Measurements from ENCODE around the gene POLE. TPM values are rescaled to one million over a fixed set of nuclear protein-coding genes. Genes with fewer than 3 reads are reported as not detected.

POLE gene
- total and polyA plus RNA-seq, 2 of the 4 experiments (the other 2 are of a cell fraction): 17.2 to 20.7 TPM

- CTCF ChIA-PET: no interaction called here
- H3K27ac ChIP-seq (ENCODE audit: insufficient read depth, low read length): no peak overlapping the region
- no peaks in the 10 kb centered on the region for H3K27me3 ChIP-seq (ENCODE audit: control insufficient read depth, insufficient read depth, low read length)
- H4K5ac ChIP-seq (ENCODE audit: low read depth, low read length): no peak overlapping the region
- H3K36me3 ChIP-seq (ENCODE audit: control insufficient read depth, insufficient read depth, low read length): peaks cover 24% of the 10 kb centered on the region
- H3K9me3 ChIP-seq (ENCODE audit: control insufficient read depth, insufficient read depth, low read length): no peaks in the 10 kb centered on the region
- POLR2A ChIA-PET (ENCODE audit: unreplicated experiment): no interaction called here
- H2AK5ac ChIP-seq (ENCODE audit: low read depth, low read length): no peak overlapping the region
- dilution Hi-C loops (cut with HindIII; ENCODE audit: low sequenced_read_pairs, unreplicated experiment): no loop called here
- H3K18ac ChIP-seq (ENCODE audit: low read depth, low read length): no peak overlapping the region
- no peak overlapping the region for H4K8ac ChIP-seq (ENCODE audit: low read depth in 2 of 2, low read length in 2 of 2)
- H2BK20ac ChIP-seq (ENCODE audit: low read depth, low read length): no peak overlapping the region
- H3K14ac ChIP-seq (replicated peaks; ENCODE audit: low read depth, low read length): no peak overlapping the region
- no peaks in the 10 kb centered on the region for H3K9me1 ChIP-seq (ENCODE audit: insufficient read depth, low read length)
- ATAC-seq (ENCODE audit: low read depth) (no peak), DNase-seq (no peak)
- H2AK9ac ChIP-seq (replicated peaks; ENCODE audit: low read depth, low read length, poor library complexity): no peak overlapping the region
- WGBS, 2 experiments (ENCODE audit: extremely low coverage in 2 of 2, insufficient read length in 1 of 2): 48% methylated on average over 10 of the region's 24 CpGs; no CpG with 5 or more reads in 1 of the 2 experiments
- intact Hi-C loops (cut with micrococcal nuclease): no loop called here
- no peak overlapping the region for H3K56ac ChIP-seq (ENCODE audit: extremely low read depth, insufficient read depth, low read length)
- no peaks in the 10 kb centered on the region for H3K4me1 ChIP-seq (ENCODE audit: control insufficient read depth, insufficient read depth, low read length)
- no peak overlapping the region for H3K4ac ChIP-seq (ENCODE audit: low read depth, low read length)
- H2AFZ ChIP-seq (replicated peaks; ENCODE audit: low read length, poor library complexity): no peak overlapping the region
- no peaks in the 10 kb centered on the region for H3K79me1 ChIP-seq (ENCODE audit: low read depth in 1 of 2, low read length in 2 of 2)
- TF ChIP-seq CTCF (conservative IDR thresholded peaks at IDR 0.05; ENCODE audit: low read depth, low read length): no peak
- TF ChIP-seq ELK1 (IDR thresholded peaks at IDR 0.05; ENCODE audit: borderline replicate concordance, low read depth, low read length): no peak
- no peak for TF ChIP-seq USF2 (IDR thresholded peaks at IDR 0.05; ENCODE audit: low read depth, low read length)
- no peak for TF ChIP-seq NFE2L2 (IDR thresholded peaks at IDR 0.05; ENCODE audit: low read depth, low read length)
- no peak for TF ChIP-seq MAZ (IDR thresholded peaks at IDR 0.05; ENCODE audit: borderline replicate concordance, low read depth, low read length)
- no peak for TF ChIP-seq RFX5 (IDR thresholded peaks at IDR 0.05; ENCODE audit: low read depth, low read length)
- no peak for TF ChIP-seq RAD21 (IDR thresholded peaks at IDR 0.05; ENCODE audit: low read length)
- TF ChIP-seq SMC3 (IDR thresholded peaks at IDR 0.05; ENCODE audit: low read depth, low read length): no peak
- no peak for TF ChIP-seq MXI1 (IDR thresholded peaks at IDR 0.05; ENCODE audit: borderline replicate concordance, low read depth, low read length)
- TF ChIP-seq BHLHE40 (IDR thresholded peaks at IDR 0.05; ENCODE audit: low read depth, low read length): no peak
- TF ChIP-seq RCOR1 (IDR thresholded peaks at IDR 0.05; ENCODE audit: insufficient replicate concordance, low read length): no peak
- TF ChIP-seq CHD1 (IDR thresholded peaks at IDR 0.05; ENCODE audit: low read depth, low read length): no peak
- TF ChIP-seq FOS (IDR thresholded peaks at IDR 0.05; ENCODE audit: low read depth, low read length): no peak
- no peak for TF ChIP-seq MAFK (IDR thresholded peaks at IDR 0.05; ENCODE audit: low read depth, low read length)
- TF ChIP-seq POLR2A (IDR thresholded peaks at IDR 0.05; ENCODE audit: low read depth, low read length): no peak
- TF ChIP-seq CEBPB (IDR thresholded peaks at IDR 0.05; ENCODE audit: low read depth, low read length): no peak
- no peak overlapping the region for H4K91ac ChIP-seq (ENCODE audit: insufficient read depth, low read depth, low read length)
- H4K20me1 ChIP-seq (ENCODE audit: insufficient read depth, low read length): no peaks in the 10 kb centered on the region
- H3K9ac ChIP-seq (ENCODE audit: low read depth, low read length): no peak overlapping the region
- no TSS peak for BruUV-seq (replicated peaks)
- no peak overlapping the region for H2BK120ac ChIP-seq (ENCODE audit: low read depth, low read length)
- in situ Hi-C loops (cut with MboI; ENCODE audit: low sequenced_read_pairs): no loop called here
- H3K4me3 ChIP-seq (ENCODE audit: insufficient read depth, low read depth, low read length): no peak overlapping the region
- H2BK15ac ChIP-seq (ENCODE audit: low read depth, low read length): no peak overlapping the region
- no peak overlapping the region for H2BK5ac ChIP-seq (ENCODE audit: low read depth, low read length, poor library complexity, severe bottlenecking)
- H3K4me2 ChIP-seq (ENCODE audit: low read depth, low read length): no peak overlapping the region
- no peak overlapping the region for H3K23ac ChIP-seq (ENCODE audit: low read depth, low read length)
Observed at GRCh38 chr12:132582058-132582420, 105.1 kb downstream of the POLE start.

Measured in IMR-90 (cell line).